CD4-positive, CD25-positive, alpha-beta regulatory T cell (primary cell): ENCODE measurements around the gene MTREX. TPM values are rescaled to one million over a fixed set of nuclear protein-coding genes. Genes with fewer than 3 reads are reported as not detected.

Experiments
- ATAC-seq, 2 donors: fragments of 150-1000 bp; cut with Tn5 transposase; one replicate each; pipeline ENCODE4 v1.10.0; 2021; ENCODE audit warnings: low read depth in 2 of 2, moderate number of reproducible peaks in 2 of 2, moderate library complexity in 1 of 2
- DNase-seq, 3 donors: peaks; one replicate each; pipeline versions ENCODE4 v3.0.0 to v3.0.0-alpha.2; 2012 to 2022; ENCODE audit warnings: mixed read lengths in 1 of 3
- H3K27ac ChIP-seq: one replicate; pipeline ENCODE4 v1.7.0; 2013; ENCODE audit warnings: mild to moderate bottlenecking, low read length; ENCODE audit not compliant: insufficient read depth, poor library complexity, severe bottlenecking
- H3K27me3 ChIP-seq: one replicate; pipeline ENCODE4 v1.7.0; 2013; ENCODE audit warnings: low read length; ENCODE audit not compliant: control insufficient read depth, insufficient read depth
- H3K36me3 ChIP-seq: one replicate; pipeline ENCODE4 v1.7.0; 2013; ENCODE audit warnings: mild to moderate bottlenecking, low read length, moderate library complexity; ENCODE audit not compliant: control insufficient read depth, insufficient read depth
- H3K4me1 ChIP-seq: 2 replicates; pipeline ENCODE4 v1.7.0; 2013; ENCODE audit warnings: mild to moderate bottlenecking, low read length; ENCODE audit not compliant: insufficient read depth, control insufficient read depth, poor library complexity, severe bottlenecking
- H3K4me3 ChIP-seq: one replicate; pipeline ENCODE4 v1.7.0; 2013; ENCODE audit warnings: low read depth, mild to moderate bottlenecking, low read length, moderate library complexity
- H3K9me3 ChIP-seq, 2 experiments: 1 replicate in 1 of 2; 2 replicates in 1 of 2; pipeline ENCODE4 v1.7.0; 2013; ENCODE audit warnings: low read length in 2 of 2, mild to moderate bottlenecking in 1 of 2, moderate library complexity in 1 of 2; ENCODE audit not compliant: control insufficient read depth in 2 of 2
- H3K27ac Mint-ChIP-seq, 3 donors: one replicate each; pipeline ENCODE4 v1.8.0; 2020 to 2022; ENCODE audit warnings: mild to moderate bottlenecking in 3 of 3, mixed read lengths in 3 of 3, moderate library complexity in 2 of 3
- H3K27me3 Mint-ChIP-seq: one replicate; pipeline ENCODE4 v1.8.0; 2022; ENCODE audit warnings: mild to moderate bottlenecking, mixed read lengths
- H3K36me3 Mint-ChIP-seq: one replicate; pipeline ENCODE4 v1.8.0; 2020; ENCODE audit warnings: mixed read lengths
- H3K4me1 Mint-ChIP-seq, 4 donors: one replicate each; pipeline ENCODE4 v1.8.0; 2020 to 2022; ENCODE audit warnings: mixed read lengths in 4 of 4, mild to moderate bottlenecking in 1 of 4
- H3K4me3 Mint-ChIP-seq, 4 donors: one replicate each; pipeline ENCODE4 v1.8.0; 2020 to 2022; ENCODE audit warnings: mild to moderate bottlenecking in 4 of 4, mixed read lengths in 4 of 4, moderate library complexity in 3 of 4
- H3K9me3 Mint-ChIP-seq, 7 donors: one replicate each; pipeline ENCODE4 v1.8.0; 2020 to 2022; ENCODE audit warnings: mixed read lengths in 7 of 7, mild to moderate bottlenecking in 3 of 7, moderate library complexity in 2 of 7
- polyA plus RNA-seq, 4 donors: library from polyadenylated mRNA; unstranded; fragments of 300-500 nt; fragmentation: Illumina TruSeq; gene quantifications; one replicate each; pipeline ENCODE4 v1.2.3, GENCODE V29; 2021
- total RNA-seq: library from RNA; stranded (reverse); gene quantifications from one replicate; pipeline ENCODE4 v1.2.3, GENCODE V29; 2022

The MTREX gene
- total and polyA plus RNA-seq, 5 donors from 2014 or later = 23.2 to 86.7 (median 32.2) TPM

DNA sequence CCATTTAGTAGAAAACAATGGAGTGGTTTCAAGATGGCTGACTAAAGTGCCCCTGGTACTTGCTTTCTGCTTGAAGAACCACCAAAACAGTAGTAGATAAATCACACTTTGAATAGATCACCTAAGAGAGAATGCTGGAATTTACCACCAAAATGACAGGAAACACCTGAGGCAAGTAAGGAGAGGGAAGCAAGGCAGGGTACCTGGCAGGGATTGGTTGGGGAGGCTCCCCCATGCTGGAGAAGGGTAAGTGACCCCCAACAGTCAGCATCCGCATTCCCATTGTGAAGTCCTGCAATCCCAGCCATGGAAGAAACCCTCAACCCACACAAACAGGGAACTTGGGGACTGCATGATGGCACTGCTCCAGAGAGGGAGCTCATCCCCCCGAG lies 121.4 kb downstream of the MTREX start:
- H3K9me3 Mint-ChIP-seq = peaks cover 0 to 36% (median 19%) of the 10 kb centered on the region in 7 donors
- H3K27ac Mint-ChIP-seq = no peak overlapping the region
- peaks cover 47% of the 10 kb centered on the region for H3K36me3 ChIP-seq
- H3K27me3 Mint-ChIP-seq = no peaks in the 10 kb centered on the region
- peaks cover 73% of the 10 kb centered on the region for H3K36me3 Mint-ChIP-seq
- ATAC-seq (no peak), DNase-seq (no peak)
- H3K4me3 Mint-ChIP-seq = no peak overlapping the region
- no peaks in the 10 kb centered on the region for H3K27me3 ChIP-seq
- H3K9me3 ChIP-seq = peaks cover 7 to 11% of the 10 kb centered on the region in 2 experiments
- H3K4me1 Mint-ChIP-seq = peaks cover 0 to 9% (median 0%) of the 10 kb centered on the region in 4 donors
- H3K4me3 ChIP-seq = no peak overlapping the region
- H3K4me1 ChIP-seq = no peaks in the 10 kb centered on the region
- H3K27ac ChIP-seq = no peak overlapping the region

DNA sequence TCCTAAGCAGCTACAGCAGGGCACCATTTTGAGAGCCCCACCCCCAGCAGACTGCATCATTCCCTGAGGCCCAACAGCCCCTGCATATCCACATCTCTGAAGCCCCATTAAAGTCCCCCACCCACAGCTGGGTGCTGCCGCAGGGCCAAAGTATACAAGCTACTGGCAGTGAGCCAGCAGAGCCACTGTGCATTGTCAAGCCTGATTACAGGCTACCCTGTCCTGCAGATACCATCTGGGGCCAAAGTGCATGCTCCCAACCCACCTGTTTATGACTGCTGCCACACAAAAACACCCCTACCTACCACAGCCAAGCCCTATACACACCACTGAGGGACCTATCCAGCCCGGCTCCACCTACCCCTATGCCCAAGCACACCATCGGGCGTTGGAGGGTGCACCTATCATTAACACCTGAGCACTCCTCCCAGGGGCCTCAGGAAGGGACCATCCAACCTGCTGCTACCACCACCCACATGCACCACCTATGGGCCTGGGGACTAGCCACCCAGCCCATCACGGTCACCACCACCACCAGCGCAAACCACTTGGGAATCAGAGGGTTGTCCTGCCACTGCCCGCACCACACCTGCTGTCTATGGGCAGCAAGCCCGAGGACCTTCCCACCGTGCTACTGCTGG lies 121.9 kb downstream of the MTREX start:
- Mint-ChIP-seq H3K4me1 (peaks cover 0 to 9% (median 0%) of the 10 kb centered on the region in 4 donors), H3K9me3 (peaks cover 0 to 41% (median 19%) of the 10 kb centered on the region in 7 donors), H3K27ac (no peak overlapping the region), H3K36me3 (peaks cover 71% of the 10 kb centered on the region), H3K27me3 (no peaks in the 10 kb centered on the region), H3K4me3 (no peak overlapping the region)
- Histone ChIP-seq H3K36me3 (peaks cover 42% of the 10 kb centered on the region), H3K9me3 (peaks cover 7 to 11% of the 10 kb centered on the region in 2 experiments), H3K4me1 (no peaks in the 10 kb centered on the region), H3K27ac (no peak overlapping the region), H3K27me3 (no peaks in the 10 kb centered on the region), H3K4me3 (no peak overlapping the region)
- ATAC-seq (no peak), DNase-seq (no peak)

DNA sequence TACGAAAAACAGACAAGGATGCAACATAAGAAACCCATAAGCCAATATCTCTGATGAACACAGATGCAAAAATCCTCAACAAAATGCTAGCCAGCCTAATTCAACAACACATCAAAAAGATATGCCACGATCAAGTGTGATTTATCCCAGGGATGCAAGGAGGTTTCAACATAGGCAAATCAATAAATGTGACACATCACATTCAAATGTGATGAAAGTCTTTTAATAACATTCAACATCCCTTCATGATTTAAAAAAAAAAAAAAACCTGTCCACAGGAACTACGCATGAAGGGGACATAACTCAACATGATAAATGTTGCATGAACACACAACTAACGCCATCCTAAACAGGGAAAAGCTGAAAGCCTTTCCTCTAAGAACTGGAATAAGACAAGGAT lies 124.8 kb downstream of the MTREX start:
- Histone ChIP-seq H3K36me3 (peaks cover 20% of the 10 kb centered on the region), H3K4me1 (no peaks in the 10 kb centered on the region), H3K9me3 (peaks cover 9 to 11% of the 10 kb centered on the region in 2 experiments), H3K4me3 (no peak overlapping the region), H3K27ac (no peak overlapping the region), H3K27me3 (no peaks in the 10 kb centered on the region)
- no peak overlapping the region for H3K4me3 Mint-ChIP-seq
- peaks cover 0 to 57% (median 24%) of the 10 kb centered on the region in 7 donors for H3K9me3 Mint-ChIP-seq
- H3K27ac Mint-ChIP-seq = peak overlapping the region in 1 of 3 donors; percentile 64
- no peak for DNase-seq
- H3K36me3 Mint-ChIP-seq = peaks cover 65% of the 10 kb centered on the region
- H3K27me3 Mint-ChIP-seq = no peaks in the 10 kb centered on the region
- peaks cover 0 to 9% (median under 1%) of the 10 kb centered on the region in 4 donors for H3K4me1 Mint-ChIP-seq
- no peak for ATAC-seq

DNA sequence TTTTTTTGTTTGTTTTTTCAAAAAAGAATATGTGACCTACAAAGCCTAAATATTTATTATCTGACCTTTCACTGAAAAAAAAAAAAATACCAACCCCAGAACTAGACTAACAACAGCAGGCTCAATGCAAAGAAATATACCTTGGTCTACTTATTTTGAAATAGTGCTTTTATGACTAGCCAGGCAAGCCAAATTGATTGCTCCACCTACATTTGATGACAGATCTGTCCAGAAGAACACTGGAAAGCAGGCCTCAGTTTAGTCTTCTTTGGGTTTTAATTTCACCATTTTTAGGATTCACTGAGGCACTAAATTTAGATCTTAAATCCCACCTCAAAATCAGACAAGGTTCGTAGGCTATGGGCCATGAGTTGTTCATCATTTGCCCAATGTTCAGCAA lies 129.7 kb downstream of the MTREX start:
- H3K36me3 Mint-ChIP-seq = peaks cover 25% of the 10 kb centered on the region
- H3K9me3 ChIP-seq = peaks cover 0 to 5% of the 10 kb centered on the region in 2 experiments
- peak overlapping the region in 1 of 4 donors; percentile 52 for H3K4me3 Mint-ChIP-seq
- H3K27ac ChIP-seq = no peak overlapping the region
- H3K27me3 ChIP-seq = no peaks in the 10 kb centered on the region
- no peaks in the 10 kb centered on the region for H3K27me3 Mint-ChIP-seq
- peak overlapping the region in 1 of 3 donors; percentile 97 for H3K27ac Mint-ChIP-seq
- H3K4me1 Mint-ChIP-seq = peaks cover 17 to 21% (median 18%) of the 10 kb centered on the region in 4 donors
- peaks cover 0 to 30% (median 8%) of the 10 kb centered on the region in 7 donors for H3K9me3 Mint-ChIP-seq
- no peaks in the 10 kb centered on the region for H3K36me3 ChIP-seq
- no peak for DNase-seq
- ATAC-seq = no peak
- H3K4me3 ChIP-seq = no peak overlapping the region
- peaks cover 3% of the 10 kb centered on the region for H3K4me1 ChIP-seq

DNA sequence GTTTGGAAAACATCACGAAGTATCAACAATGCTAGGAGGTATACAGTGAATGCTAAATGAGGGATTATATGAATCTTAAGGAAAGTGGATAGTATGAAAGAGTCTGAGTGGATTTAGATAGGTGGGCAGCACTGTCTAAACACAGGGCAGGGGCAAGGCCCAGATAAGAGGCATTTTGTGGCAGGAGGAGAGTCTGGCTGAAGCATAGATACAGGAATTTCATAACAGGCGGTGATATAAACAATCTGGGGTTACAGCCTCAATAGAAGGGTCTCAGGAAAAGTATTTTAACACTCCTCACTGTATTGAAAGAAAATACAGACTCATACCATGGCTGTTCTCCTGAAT lies 130.0 kb downstream of the MTREX start:
- DNase-seq (no peak), ATAC-seq (no peak)
- H3K4me3 ChIP-seq = no peak overlapping the region
- H3K27ac ChIP-seq = no peak overlapping the region
- H3K4me1 ChIP-seq = peaks cover 3% of the 10 kb centered on the region
- Mint-ChIP-seq H3K4me1 (peaks cover 13 to 21% (median 18%) of the 10 kb centered on the region in 4 donors), H3K4me3 (peak overlapping the region in 1 of 4 donors; percentile 52), H3K27me3 (no peaks in the 10 kb centered on the region), H3K27ac (peak overlapping the region in 2 of 3 donors; percentile 34 to 97), H3K9me3 (peaks cover 0 to 26% (median 8%) of the 10 kb centered on the region in 7 donors), H3K36me3 (peaks cover 21% of the 10 kb centered on the region)
- H3K9me3 ChIP-seq = peaks cover 0 to 2% of the 10 kb centered on the region in 2 experiments
- no peaks in the 10 kb centered on the region for H3K27me3 ChIP-seq
- H3K36me3 ChIP-seq = no peaks in the 10 kb centered on the region

DNA sequence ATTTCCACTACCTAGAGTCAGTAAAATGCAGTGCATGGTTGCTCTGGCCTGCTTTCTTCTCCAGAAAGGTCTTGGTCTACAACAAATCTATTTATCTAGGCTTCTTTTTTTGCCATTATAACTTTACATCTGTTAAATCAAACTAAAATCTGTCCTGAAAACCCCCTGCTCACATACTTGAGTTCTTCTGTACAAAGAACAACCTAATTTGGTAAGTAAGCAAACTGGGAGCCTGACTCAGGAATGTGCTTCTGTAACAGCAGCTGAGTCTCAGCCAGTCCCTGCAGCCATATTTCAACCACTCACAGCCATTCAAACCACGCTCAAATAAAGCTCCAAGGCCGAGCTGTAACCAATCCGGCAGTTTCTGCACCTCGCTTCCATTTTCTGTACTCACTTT lies 131.2 kb downstream of the MTREX start:
- Histone ChIP-seq H3K27ac (no peak overlapping the region), H3K4me1 (peaks cover 3% of the 10 kb centered on the region), H3K9me3 (peaks cover 0 to 2% of the 10 kb centered on the region in 2 experiments), H3K4me3 (no peak overlapping the region), H3K36me3 (no peaks in the 10 kb centered on the region), H3K27me3 (no peaks in the 10 kb centered on the region)
- Mint-ChIP-seq H3K27ac (peak overlapping the region in 2 of 3 donors; percentile 1), H3K9me3 (peaks cover 0 to 23% (median 6%) of the 10 kb centered on the region in 7 donors), H3K4me1 (peaks cover 13 to 21% (median 18%) of the 10 kb centered on the region in 4 donors), H3K36me3 (peaks cover 21% of the 10 kb centered on the region), H3K4me3 (no peak overlapping the region), H3K27me3 (no peaks in the 10 kb centered on the region)
- no peak for DNase-seq
- ATAC-seq = no peak

DNA sequence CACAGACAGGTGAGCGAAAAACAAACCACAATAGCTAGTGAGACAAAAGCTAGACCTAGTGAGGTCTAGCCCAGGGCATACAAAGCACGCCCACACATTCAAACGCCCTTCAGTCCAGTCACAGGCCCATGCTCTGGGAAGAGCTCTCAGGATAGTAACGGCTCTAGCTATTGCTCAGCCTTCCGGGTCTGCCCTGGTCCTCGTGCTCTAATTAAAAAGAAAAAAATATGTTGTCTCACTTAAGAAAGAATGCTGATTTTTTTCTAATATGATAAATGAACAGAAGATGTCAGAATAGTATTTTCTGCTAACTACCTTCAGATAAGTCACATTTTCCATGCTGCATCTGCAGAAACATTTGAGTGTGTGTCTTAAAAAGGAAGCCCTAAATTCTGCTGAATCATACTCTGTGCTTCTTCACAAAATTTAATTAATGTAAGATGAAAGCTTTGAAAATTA lies 132.4 kb downstream of the MTREX start:
- H3K4me3 ChIP-seq = peak overlapping the region; percentile 37
- peaks cover 3% of the 10 kb centered on the region for H3K4me1 ChIP-seq
- Mint-ChIP-seq H3K9me3 (peaks cover 0 to 11% (median 3%) of the 10 kb centered on the region in 7 donors), H3K27me3 (no peaks in the 10 kb centered on the region), H3K4me3 (peak overlapping the region in 1 of 4 donors; percentile 45), H3K36me3 (peaks cover 13% of the 10 kb centered on the region), H3K4me1 (peaks cover 13 to 21% (median 20%) of the 10 kb centered on the region in 4 donors), H3K27ac (peak overlapping the region; percentile 1 to 2 (median 1))
- no peaks in the 10 kb centered on the region for H3K27me3 ChIP-seq
- DNase-seq (peak in 1 of 3 donors; percentile 34), ATAC-seq (no peak)
- no peaks in the 10 kb centered on the region for H3K36me3 ChIP-seq
- H3K27ac ChIP-seq = no peak overlapping the region
- peaks cover 0 to 2% of the 10 kb centered on the region in 2 experiments for H3K9me3 ChIP-seq
